HG03103 (cell line): ENCODE data around the gene ZCCHC7.
A peak's percentile ranks its signal among the peaks of the same experiment; 100 is the strongest.
"Not testable (repeated sequence)": the region's sequence is repeated elsewhere in the genome, so short reads cannot be mapped to it uniquely, and the experiment has no call there.

ENCODE experiments used
- ATAC-seq: cut with Tn5 transposase; IDR thresholded peaks from one replicate; pipeline ENCODE4 v1.9.1; 2021; ENCODE audit warnings: low read depth; ENCODE audit not compliant: unreplicated experiment

The ZCCHC7 gene

DNA sequence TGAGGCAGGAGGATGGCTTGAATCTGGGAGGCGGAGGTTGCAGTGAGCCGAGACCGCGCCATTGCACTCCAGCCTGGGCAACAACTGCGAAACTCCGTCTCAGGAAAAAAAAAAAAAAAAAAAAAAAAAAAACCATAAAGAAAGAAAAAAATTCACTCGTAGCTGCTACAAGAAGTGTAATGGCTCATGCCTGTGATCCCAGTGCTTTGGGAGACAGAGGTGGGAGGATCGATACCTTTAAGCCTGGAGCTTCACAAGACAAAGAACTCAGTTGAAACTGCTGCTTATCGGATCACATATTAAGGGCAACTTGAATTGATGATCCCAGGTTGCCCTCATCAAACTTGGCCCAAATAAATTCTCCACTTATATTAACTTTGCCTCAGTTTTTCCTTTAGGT lies 1.0 kb upstream of the ZCCHC7 start:
- ATAC-seq: no peak

DNA sequence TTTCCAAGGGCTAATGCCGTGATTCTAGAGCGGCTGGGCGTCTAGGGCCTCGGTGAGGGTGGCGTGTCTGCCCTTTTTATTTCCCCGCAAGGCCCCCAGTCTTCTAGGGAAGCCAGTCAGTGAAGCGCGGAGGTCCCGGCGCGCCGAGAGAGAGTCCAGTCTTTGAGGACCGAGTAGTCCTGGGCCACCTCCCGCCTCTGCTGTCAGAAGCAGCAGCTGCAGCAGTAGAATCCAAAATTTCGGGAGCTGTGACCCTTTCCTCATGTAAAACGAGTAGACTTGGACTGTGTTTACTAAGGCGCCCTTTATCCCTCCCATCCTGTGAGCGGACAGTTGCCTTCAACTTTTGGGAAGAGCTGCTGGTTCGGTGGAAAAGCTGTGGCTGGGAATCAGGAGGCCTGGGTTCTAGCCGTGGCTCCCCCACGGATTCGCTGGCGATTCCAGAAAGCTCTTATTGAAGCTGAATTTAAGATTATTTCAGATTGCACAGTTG lies 515 bp downstream of the ZCCHC7 start:
- peak; percentile 17 for ATAC-seq

DNA sequence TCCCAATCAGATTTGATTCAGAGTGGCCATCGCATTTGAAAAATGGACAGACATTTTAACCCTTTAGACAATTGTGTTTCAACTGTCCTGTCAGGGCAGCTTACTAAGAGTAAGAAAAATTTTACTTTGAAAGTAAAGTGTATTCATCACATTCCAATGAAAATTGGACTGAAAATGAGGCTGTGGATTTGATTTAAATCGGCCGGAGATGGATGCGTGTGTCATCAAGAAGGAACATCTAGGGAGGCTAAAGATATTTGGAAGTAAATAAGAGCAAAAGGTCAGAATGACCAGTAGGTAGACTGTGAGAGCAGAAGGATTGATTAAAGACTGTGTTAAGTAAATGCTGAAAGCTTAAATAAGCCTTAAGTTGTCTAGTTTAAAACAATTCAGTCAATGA lies 1.5 kb downstream of the ZCCHC7 start:
- no peak for ATAC-seq

DNA sequence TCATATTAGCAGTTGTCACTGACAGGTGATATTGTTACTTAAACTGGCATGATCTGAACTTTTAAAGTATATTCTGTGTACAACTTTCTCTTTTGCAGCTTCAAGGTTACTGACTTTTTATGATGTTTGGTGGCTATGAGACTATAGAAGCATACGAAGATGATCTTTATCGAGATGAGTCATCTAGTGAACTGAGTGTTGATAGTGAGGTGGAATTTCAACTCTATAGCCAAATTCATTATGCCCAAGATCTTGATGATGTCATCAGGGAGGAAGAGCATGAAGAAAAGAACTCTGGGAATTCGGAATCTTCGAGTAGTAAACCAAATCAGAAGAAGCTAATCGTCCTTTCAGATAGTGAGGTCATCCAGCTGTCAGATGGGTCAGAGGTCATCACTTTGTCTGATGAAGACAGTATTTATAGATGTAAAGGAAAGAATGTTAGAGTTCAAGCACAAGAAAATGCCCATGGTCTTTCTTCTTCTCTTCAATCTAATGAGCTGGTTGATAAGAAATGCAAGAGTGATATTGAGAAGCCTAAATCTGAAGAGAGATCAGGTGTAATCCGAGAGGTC lies 5.9 kb downstream of the ZCCHC7 start:
- ATAC-seq: no peak

DNA sequence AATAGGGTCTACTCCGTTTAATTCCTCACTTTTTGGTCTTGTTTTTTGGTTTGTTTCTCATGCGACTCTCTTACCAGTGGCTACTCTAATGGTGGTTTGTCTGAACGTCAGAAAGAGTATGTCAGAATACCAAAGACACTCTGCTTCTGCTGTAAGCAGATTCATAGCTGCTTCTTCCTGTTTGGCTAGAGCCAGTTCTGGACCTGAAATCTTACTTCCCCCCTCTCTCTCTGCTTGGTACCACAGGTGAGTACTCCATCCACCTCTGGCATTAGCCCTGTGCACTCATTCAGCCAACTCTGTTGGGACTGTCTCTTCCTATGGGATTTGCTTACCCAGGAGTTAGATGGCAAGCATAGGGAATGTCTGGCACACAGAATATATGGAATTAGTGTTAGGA lies 6.6 kb downstream of the ZCCHC7 start:
- no peak for ATAC-seq

DNA sequence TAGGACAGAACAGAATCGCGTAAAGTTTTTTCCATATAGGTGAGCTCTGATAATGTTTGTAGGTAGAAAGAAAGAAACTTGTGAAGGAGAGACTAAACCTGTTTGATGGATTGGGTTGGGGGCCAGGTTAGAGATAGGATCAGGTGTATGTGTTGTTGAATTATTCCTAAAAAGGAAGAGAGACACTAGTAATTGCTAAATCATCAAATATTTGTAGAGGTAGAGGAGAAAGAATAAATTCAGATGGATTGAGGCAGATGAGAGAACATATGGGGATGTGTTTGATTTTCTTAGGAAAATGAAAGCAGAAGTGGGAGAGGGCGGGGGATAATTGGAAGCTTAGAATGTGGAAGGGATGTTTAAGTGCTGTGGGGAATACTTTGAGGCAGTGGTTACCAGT lies 7.7 kb downstream of the ZCCHC7 start:
- ATAC-seq: no peak

DNA sequence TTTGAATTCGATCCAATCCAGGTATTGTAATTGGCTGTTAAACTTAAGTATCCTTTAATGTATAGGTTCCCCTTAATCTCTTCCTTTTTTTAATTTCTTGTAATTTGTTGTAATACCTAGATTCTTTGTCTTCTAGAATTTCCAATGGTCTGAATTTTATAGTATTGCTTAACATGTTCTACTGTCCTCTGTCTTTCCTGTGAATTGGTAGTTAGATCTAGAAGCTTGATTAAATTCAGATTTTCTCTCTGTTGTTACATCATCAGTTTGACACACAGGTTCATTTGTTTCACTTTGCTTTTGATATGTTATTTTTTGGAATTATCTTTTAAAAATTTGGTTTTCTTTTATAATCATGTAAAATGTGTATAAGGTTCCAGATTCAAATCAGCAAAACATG lies 13.8 kb downstream of the ZCCHC7 start:
- no peak for ATAC-seq

DNA sequence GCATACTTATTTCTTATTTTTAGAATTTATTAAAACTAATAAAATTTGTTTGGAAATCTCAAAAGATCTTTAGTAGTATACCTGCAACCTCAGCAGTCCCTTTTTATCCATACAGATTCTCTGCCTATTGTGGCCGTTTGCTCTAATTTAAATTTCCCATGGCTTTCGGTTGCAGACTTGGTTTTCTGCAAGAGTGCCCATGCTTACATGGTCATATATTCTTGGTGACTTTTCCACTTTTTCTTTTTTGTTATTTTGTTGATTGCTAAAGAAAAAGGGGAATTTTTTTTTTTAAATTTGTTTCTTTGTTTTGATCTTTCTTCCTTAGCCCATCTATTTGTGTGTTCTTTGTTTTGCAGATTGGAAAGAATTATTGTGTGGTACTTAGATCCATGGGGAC lies 20.6 kb downstream of the ZCCHC7 start:
- no peak for ATAC-seq

DNA sequence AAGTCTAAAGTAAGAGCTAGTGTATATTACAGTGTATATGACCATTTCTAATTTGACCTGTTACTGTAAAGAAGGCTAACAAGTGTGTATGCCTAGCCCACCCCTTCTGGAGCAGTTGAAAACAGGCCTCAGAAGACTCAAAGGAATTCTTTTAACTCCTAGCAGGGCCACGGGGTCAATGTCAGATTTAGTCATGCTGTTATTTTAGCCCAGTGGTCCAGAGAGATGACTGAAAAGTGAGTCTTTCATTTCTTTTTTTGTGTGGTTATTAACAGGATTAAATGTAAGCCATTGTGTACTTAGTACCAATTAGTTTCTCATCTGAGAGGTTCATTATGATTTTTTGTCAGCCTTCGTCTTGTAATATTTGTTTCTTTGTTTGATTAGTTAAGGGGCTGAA lies 24.4 kb downstream of the ZCCHC7 start:
- ATAC-seq: peak; percentile 52

DNA sequence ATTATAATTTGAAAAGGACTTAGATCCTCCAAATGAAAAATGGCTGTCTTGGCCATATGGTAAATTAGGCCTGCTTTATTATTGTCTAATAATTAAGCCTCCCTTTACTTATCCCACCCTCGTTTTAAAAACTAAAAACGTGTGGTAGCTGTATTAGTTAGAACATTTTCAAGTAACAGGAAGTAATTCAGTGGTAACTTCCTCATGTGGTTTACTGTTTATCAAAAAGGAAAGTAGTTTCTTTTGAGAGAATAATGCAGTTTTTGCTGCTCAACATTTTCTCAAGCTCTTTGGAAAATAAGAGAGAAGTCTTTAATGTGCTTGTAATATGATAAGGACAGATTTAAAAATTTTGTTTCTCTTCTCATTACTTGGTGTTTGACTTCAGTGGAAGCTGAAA lies 26.0 kb downstream of the ZCCHC7 start:
- peak; percentile 51 for ATAC-seq

DNA sequence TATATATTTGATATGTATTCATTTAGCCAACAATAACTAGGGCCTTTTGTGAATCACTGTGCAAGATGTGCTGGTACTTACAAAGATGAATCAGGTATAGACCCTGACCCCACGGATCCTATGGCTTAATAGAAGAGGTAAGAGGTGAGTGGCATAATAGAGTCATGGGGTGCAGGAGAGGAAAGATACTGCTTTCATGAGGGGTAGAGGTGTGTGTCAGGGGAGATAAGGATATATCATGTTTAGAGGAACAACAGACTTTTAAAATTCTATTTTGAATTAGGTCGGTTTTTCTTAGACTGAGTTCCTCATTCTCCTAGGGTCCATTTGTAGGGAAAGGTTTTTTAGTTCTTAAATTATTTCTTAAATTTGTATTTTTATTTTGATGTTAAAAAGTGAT lies 27.8 kb downstream of the ZCCHC7 start:
- ATAC-seq: no peak

DNA sequence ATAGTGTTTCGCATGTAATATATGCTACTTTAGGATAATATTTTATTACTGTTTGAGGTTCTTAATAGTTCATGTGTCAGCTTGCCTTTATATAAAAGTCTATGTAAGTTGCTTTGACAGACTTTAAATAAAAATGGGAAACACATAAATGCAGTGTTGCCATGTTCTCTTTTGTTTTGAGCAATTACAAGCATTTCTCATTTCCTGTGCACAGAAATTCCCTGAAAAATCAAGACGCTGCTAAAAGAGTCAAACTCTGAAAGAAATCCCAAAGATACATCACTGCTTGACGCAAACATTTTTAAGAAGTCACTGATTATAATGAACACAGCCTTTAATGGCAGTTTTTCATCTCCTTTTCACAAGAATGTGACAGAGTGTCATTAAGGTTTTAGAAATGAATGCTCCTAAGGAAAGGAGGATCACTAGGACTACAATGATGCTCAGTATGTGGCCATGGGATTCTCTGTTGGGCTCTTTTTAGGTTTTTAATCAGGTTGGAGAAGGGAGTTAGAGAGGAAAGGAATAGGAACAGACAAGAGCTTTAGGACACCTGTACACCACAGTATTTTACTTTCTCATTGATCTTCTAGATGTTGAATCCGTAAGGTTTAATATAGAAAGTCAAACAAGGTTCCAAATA lies 29.4 kb downstream of the ZCCHC7 start:
- ATAC-seq: no peak

DNA sequence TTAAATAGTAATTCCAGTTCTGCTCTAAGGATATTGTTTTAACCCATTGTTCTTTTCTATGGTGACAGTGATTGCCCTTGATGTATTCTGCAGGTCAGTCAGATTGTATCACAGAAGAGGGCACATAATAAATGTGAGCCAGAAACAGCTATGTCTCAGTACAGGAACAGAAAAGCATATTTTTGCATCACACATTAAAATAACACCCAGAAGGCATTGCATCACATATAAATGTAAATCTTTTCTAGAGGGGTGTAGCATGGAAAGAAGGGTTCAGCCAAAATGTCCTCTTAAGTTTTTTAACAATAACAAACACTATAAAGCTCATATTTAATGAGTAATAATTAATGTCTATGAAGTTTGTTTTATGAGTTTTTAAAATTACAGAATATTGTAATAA lies 30.0 kb downstream of the ZCCHC7 start:
- no peak for ATAC-seq

DNA sequence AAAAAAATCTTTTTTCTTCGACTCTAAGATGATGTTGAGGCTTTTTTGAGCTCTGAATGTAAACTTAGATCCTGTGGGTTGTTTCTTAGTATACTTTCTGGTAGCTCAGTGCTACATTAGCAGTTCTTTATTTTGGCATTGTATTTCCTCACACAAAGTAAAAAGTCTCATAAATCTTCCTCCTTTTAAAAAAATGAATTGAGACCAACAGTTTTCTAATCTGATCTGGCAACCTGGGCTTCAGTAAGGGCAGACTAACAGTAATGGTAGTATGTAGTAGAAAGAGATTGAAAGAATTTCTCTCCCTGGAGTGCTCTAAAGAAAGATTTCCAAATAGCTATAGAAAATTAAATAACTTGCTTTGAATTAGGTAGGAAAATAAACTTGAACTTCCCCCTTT lies 31.4 kb downstream of the ZCCHC7 start:
- no peak for ATAC-seq

DNA sequence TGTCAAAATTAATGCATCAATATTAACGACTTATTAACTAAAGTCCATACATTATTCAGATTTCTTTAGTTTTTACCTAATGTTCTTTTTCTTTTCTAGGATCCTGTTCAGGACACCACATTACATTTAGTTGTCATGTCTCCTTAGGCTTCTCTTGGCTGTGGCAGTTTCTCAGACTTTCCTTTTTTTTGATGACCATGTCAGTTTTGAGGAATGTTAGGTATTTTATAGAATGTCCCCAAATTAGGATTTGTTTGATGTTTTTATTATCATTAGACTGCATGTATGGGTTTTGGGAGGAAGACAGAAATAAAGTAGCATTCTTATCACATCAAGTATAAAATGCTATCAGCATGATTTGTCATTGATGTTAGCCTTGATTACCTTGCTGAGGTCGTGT lies 32.0 kb downstream of the ZCCHC7 start:
- no peak for ATAC-seq

DNA sequence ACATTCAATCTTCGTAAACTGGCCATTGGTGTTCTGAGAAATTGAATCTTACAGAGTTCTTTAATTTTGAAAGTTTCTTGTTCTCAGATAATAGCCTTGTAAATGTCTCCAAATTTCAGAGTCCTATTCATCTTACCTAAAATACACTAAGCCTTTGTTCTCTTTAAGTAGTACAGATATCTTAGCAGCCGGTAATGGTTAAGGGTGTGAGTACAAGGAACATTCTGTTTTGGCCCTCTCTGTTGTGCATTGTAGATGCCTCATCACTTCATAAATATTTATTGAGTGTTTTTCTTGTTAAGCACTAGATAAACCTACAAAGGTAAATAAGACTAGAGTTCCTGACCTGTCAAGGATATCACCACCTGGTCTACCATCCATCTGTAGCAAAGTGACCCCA lies 35.2 kb downstream of the ZCCHC7 start:
- no peak for ATAC-seq

DNA sequence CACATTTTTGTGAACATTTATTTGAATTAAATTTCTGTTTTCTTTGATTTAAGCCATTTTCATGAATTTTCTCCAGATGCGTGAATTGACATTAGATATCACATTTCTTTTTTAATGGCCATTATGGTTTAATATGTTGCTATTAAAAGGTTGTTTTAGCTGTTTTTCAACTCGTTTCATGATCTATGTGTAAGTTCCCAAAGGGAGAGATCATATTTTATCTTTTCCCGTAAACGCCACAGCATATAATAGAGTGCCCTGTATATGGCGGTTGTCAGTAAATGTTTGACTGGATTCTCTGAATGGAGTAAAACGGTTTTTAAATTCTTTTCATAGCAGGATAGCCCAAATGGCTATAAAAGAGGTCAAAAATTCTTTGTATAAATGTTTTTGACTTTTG lies 35.8 kb downstream of the ZCCHC7 start:
- no peak for ATAC-seq

DNA sequence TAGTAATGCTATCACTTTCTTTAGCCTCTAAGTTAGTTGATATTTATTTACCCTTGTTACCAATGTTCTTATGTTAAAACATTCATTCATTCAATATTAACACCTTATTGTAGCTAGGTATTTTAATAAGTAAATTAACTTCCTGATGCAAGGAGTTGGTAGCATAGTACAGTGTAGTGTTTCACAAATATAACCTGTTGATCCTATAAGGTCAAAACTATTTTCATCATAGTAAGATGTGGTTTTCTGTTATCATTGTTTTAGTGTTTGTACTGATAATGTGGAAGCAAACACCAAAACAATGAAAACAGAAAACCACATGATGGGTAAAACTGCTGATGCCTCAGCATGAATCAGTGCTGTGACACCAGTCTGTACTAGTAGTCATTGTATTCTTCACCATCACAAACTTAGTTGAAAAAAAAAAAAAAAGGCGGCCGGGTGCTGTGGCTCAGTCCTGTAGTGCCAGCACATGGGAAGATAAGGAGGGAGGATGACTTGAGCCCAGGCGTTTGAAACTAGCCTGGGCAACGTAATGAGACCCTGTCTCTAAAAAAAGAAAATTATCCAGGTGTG lies 36.5 kb downstream of the ZCCHC7 start:
- no peak for ATAC-seq

DNA sequence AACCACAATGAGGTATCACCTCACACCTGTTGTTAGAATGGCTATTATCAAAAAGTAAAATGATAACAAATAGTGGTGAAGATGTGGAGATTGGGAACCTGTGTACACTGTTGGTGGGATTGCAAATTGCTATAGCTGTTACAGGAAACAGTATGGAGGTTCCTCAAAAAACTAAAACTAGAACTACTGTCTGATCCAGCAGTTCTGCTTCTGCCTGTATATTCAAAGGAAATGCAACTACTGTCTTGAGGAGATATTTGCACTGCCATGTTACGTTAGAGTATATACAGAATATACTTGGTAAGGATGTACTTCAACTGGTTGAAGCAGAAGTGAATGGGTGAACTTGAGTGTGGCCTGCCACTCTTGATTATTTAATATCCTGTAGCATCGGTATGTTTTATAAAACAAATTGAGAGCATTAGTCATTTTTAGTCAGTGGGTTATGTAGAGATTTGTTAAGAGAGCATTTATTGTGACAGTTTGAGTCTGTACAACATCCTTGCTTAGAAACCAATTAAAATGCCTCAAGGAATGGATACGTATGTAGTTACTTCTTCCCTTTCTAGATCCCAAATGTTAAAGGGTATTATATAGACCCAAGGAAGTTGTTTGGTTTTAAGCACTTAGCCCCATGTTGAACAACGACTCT lies 37.5 kb downstream of the ZCCHC7 start:
- ATAC-seq: no peak

DNA sequence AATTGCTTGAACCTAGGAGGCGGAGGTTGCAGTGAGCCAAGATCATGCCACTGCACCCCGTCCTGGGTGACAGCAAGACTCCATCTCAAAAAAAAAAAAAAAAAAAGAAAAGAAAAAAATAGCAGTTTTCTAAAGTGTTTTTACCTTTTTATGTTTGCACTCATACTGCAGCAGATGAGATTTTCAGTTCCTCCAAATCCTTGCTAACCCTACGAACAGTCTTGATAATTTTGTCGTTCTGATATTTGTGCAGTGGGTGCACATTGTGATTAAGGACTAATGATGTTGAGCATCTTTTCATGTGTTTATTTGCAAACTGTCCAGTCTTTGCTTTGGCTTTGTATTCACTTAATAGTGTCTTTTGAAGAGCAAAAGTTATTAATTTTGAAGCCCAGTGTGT lies 42.9 kb downstream of the ZCCHC7 start:
- ATAC-seq: no peak

DNA sequence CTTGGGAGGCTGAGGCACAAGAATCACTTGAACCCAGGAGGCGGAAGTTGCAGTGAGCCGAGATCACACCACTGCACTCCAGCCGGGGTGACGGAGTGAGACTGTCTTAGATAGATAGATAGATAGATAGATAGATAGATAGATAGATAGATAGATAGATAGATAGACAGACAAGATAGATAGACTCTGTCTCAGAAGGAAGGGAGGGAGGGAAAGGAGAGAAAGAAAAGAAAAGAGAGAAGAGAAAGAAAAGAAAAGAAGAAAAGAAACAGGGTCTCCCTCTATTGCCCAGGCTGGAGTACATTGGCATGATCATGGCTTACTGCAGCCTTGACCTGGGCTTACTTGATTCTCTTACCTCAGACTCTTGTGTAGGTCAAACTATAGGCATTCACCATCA lies 44.0 kb downstream of the ZCCHC7 start:
- not testable (repeated sequence) for ATAC-seq

DNA sequence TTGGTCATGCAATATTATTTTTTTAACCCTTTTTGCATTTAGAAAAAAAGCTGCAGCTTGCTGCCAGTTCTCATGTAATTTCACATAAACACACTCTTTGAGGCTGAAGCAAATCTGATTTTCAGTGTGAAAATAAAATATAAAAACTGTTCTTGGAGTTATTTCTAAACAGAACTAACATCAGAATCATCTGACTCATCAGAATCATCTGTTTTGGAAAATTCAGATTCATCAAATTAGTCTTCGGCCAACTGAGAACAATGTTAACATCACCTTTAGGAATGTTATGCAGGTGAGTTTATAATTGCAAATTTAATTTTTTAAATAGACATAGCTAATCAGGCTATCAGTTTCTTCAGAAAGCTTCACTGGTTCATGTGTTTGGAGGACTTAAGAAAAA lies 45.3 kb downstream of the ZCCHC7 start:
- no peak for ATAC-seq
